KMS-11 (cell line): ENCODE results near the gene EYA4.

Source experiments
- H2AFZ ChIP-seq: fragments of 200-600 bp; sonication (generic); 2 replicates; pipeline ENCODE4 v1.6.1; 2016; ENCODE audit warnings: antibody characterized with exemption, mixed run types, low read depth
- H3K27ac ChIP-seq: fragments of 200-600 bp; sonication (generic); 2 replicates; pipeline ENCODE4 v1.6.1; 2016; ENCODE audit warnings: mild to moderate bottlenecking, mixed run types
- H3K27me3 ChIP-seq: fragments of 200-600 bp; sonication (generic); 2 replicates; pipeline ENCODE4 v1.6.1; 2017; ENCODE audit warnings: mild to moderate bottlenecking, low read depth, mixed run types, moderate library complexity; ENCODE audit not compliant: insufficient read depth
- H3K36me3 ChIP-seq: fragments of 200-600 bp; sonication (generic); 2 replicates; pipeline ENCODE4 v1.6.1; 2017; ENCODE audit warnings: mild to moderate bottlenecking, mixed run types; ENCODE audit not compliant: insufficient read depth
- H3K4me1 ChIP-seq: fragments of 200-600 bp; sonication (generic); 2 replicates; pipeline ENCODE4 v1.6.1; 2016; ENCODE audit warnings: mild to moderate bottlenecking, low read depth, mixed run types; ENCODE audit not compliant: poor library complexity, severe bottlenecking
- H3K4me2 ChIP-seq: fragments of 200-600 bp; sonication (generic); 2 replicates; pipeline ENCODE4 v1.7.0; 2016; ENCODE audit warnings: mild to moderate bottlenecking, mixed run types
- H3K4me3 ChIP-seq: fragments of 200-600 bp; sonication (generic); IDR thresholded peaks from 2 replicates; pipeline ENCODE4 v1.6.1; 2017; ENCODE audit warnings: low read depth, low read length, mixed read lengths; ENCODE audit not compliant: insufficient read depth
- H3K79me2 ChIP-seq: fragments of 200-600 bp; sonication (generic); 2 replicates; pipeline ENCODE4 v1.6.1; 2016; ENCODE audit warnings: low read depth, mixed run types; ENCODE audit not compliant: insufficient read depth
- H3K9ac ChIP-seq: fragments of 200-600 bp; sonication (generic); 2 replicates; pipeline ENCODE4 v1.6.1; 2016; ENCODE audit warnings: mild to moderate bottlenecking, mixed run types
- H4K20me1 ChIP-seq: fragments of 200-600 bp; sonication (generic); 2 replicates; pipeline ENCODE4 v1.6.1; 2016; ENCODE audit warnings: mild to moderate bottlenecking, mixed run types; ENCODE audit not compliant: insufficient read depth
- TF ChIP-seq, protein P1 (sequence below): fragments of 200-600 bp; sonication (generic); conservative IDR thresholded peaks from 2 replicates; pipeline ENCODE4 v1.6.1; 2017; ENCODE audit warnings: low read depth, mild to moderate bottlenecking, antibody characterized with exemption, low read length, moderate library complexity, mixed read lengths

EYA4 gene

GRCh38 chr6:133362813-133363212, 121.7 kb downstream of the EYA4 start:
- Histone ChIP-seq H4K20me1 (no peaks in the 10 kb centered on the region), H3K27ac (no peak overlapping the region), H3K4me2 (no peak overlapping the region), H3K27me3 (no peaks in the 10 kb centered on the region), H3K4me3 (no peak overlapping the region), H3K79me2 (no peaks in the 10 kb centered on the region), H3K9ac (no peak overlapping the region), H3K36me3 (no peaks in the 10 kb centered on the region), H3K4me1 (no peaks in the 10 kb centered on the region), H2AFZ (no peak overlapping the region)
- TF ChIP-seq, protein P1, sequence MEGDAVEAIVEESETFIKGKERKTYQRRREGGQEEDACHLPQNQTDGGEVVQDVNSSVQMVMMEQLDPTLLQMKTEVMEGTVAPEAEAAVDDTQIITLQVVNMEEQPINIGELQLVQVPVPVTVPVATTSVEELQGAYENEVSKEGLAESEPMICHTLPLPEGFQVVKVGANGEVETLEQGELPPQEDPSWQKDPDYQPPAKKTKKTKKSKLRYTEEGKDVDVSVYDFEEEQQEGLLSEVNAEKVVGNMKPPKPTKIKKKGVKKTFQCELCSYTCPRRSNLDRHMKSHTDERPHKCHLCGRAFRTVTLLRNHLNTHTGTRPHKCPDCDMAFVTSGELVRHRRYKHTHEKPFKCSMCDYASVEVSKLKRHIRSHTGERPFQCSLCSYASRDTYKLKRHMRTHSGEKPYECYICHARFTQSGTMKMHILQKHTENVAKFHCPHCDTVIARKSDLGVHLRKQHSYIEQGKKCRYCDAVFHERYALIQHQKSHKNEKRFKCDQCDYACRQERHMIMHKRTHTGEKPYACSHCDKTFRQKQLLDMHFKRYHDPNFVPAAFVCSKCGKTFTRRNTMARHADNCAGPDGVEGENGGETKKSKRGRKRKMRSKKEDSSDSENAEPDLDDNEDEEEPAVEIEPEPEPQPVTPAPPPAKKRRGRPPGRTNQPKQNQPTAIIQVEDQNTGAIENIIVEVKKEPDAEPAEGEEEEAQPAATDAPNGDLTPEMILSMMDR = no peak

GRCh38 chr6:133368664-133369063, 127.5 kb downstream of the EYA4 start:
- Histone ChIP-seq H3K4me1 (no peaks in the 10 kb centered on the region), H3K27ac (no peak overlapping the region), H3K36me3 (no peaks in the 10 kb centered on the region), H3K27me3 (no peaks in the 10 kb centered on the region), H3K9ac (no peak overlapping the region), H4K20me1 (no peaks in the 10 kb centered on the region), H3K79me2 (no peaks in the 10 kb centered on the region), H3K4me3 (no peak overlapping the region), H2AFZ (no peak overlapping the region), H3K4me2 (no peak overlapping the region)
- TF ChIP-seq, protein P1 = no peak

DNA sequence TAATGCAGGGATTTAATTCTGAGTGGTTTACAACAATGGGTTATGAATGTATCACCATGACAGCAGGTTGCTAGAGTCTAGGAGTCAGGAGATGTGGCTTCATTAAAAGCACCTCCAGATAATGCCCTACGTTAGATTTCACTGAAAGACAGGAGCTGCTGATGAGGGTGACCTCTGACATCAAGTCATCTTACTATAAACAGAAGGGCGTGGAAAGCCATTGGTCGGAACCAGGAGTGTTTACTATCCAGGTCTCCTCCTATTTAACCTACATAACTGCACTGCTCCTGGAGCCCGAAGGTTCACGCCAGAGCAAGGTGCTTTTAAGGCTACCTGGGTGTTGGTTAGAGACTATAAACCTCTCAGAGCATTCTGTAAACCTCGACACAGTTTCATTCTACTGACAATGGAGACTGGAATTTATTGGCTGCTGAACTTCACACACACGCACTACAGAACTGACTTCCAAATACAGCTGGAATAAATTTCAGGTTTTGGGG, 128.7 kb downstream of the EYA4 start:
- H2AFZ ChIP-seq = no peak overlapping the region
- H3K9ac ChIP-seq = no peak overlapping the region

DNA sequence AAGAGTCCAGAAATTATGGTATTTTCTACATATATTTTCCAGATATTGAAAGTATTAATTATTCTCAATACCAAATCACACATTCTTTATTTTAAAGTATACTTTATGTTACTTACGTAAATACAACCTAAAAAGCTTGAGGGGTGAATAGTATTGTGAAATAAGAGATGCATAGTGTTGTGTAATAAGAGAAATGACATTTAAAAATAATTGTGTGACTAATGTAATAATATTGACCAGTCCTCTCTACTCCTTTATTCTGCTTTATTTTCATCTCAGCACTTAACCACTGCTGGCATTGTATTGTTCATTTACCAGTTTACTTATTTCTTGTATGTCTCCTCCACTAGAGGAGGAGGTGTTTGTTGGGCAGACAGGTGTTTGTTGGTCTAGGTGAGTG, 135.6 kb downstream of the EYA4 start:
- Histone ChIP-seq H3K79me2 (no peaks in the 10 kb centered on the region), H3K4me3 (no peak overlapping the region), H3K27ac (no peak overlapping the region), H2AFZ (no peak overlapping the region), H3K9ac (no peak overlapping the region), H3K27me3 (no peaks in the 10 kb centered on the region), H3K4me2 (no peak overlapping the region), H3K36me3 (no peaks in the 10 kb centered on the region), H4K20me1 (no peaks in the 10 kb centered on the region), H3K4me1 (no peaks in the 10 kb centered on the region)
- TF ChIP-seq, protein P1 = no peak

More for the DNA sequence above, 128.7 kb downstream of the EYA4 start:
- TF ChIP-seq, protein P1 = no peak
- no peaks in the 10 kb centered on the region for H3K79me2 ChIP-seq
- no peaks in the 10 kb centered on the region for H3K36me3 ChIP-seq
- no peaks in the 10 kb centered on the region for H3K27me3 ChIP-seq
- no peak overlapping the region for H3K4me3 ChIP-seq
- H3K4me1 ChIP-seq = no peaks in the 10 kb centered on the region
- no peaks in the 10 kb centered on the region for H4K20me1 ChIP-seq
- H3K4me2 ChIP-seq = no peak overlapping the region
- no peak overlapping the region for H3K27ac ChIP-seq
